HEK293 (cell line): ENCODE results near the gene TSPEAR.

Experiments used
- CTCF ChIA-PET: fragments of 350-600 bp; formaldehyde crosslinking; extraction: SDS; loops from one replicate; lab custom pipeline; 2021; ENCODE audit warnings: antibody characterized with exemption; lab: Yijun Ruan, JAX
- POLR2A ChIA-PET: fragments of 300-600 bp; formaldehyde crosslinking; extraction: SDS; loops from one replicate; lab custom pipeline; 2020; ENCODE audit warnings: antibody characterized with exemption, inconsistent platforms; lab: Yijun Ruan, JAX
- H3K27ac ChIP-seq: fragments of 200-500 bp; sonication (Bioruptor generic); 2 replicates; pipeline ENCODE4 v1.5.1; 2014; ENCODE audit warnings: low read depth, low read length, control low read depth, inconsistent platforms; ENCODE audit errors: extremely low read depth
- H3K36me3 ChIP-seq, 2 experiments: fragments of 200-500 bp in 1 of 2; sonication (Bioruptor generic) in 1 of 2; 1 replicate in 1 of 2; 2 replicates in 1 of 2; pipeline ENCODE4 v1.5.1; 2014 to 2017; ENCODE audit warnings: inconsistent platforms in 2 of 2, low read length in 2 of 2; ENCODE audit not compliant: control insufficient read depth in 2 of 2, insufficient read depth in 1 of 2
- H3K4me1 ChIP-seq: fragments of 200-500 bp; sonication (Bioruptor generic); 2 replicates; pipeline ENCODE4 v1.5.1; 2014; ENCODE audit warnings: mild to moderate bottlenecking, low read length, inconsistent platforms; ENCODE audit not compliant: control insufficient read depth, insufficient read depth
- H3K4me3 ChIP-seq: 2 replicates; pipeline ENCODE4 v1.5.1; 2011; ENCODE audit warnings: low read depth, mild to moderate bottlenecking, control low read depth, low read length, moderate library complexity
- H3K9me3 ChIP-seq: fragments of 200-500 bp; sonication (Bioruptor generic); 2 replicates; pipeline ENCODE4 v1.5.1; 2014; ENCODE audit warnings: low read depth, low read length, inconsistent platforms; ENCODE audit not compliant: control insufficient read depth, insufficient read depth
- KLF1 ChIP-seq: fragments of 450-650 bp; formaldehyde crosslinking; IDR thresholded peaks from 2 replicates; pipeline ENCODE4 v1.5.1; 2016; ENCODE audit warnings: missing biosample characterization, missing genetic modification characterization
- MZF1 ChIP-seq: fragments of 450-650 bp; formaldehyde crosslinking; IDR thresholded peaks from 2 replicates; pipeline ENCODE4 v1.5.1; 2017; ENCODE audit warnings: missing biosample characterization, missing genetic modification characterization, borderline replicate concordance
- SCRT2 ChIP-seq: fragments of 450-650 bp; formaldehyde crosslinking; IDR thresholded peaks from 2 replicates; pipeline ENCODE4 v1.5.1; 2016; ENCODE audit warnings: missing biosample characterization, missing genetic modification characterization
- TCF7L2 ChIP-seq: IDR thresholded peaks from 2 replicates; pipeline ENCODE4 v1.6.1; 2011; ENCODE audit warnings: low read depth, mild to moderate bottlenecking, inconsistent platforms, low read length, moderate library complexity, borderline replicate concordance
- WT1 ChIP-seq: fragments of 450-650 bp; formaldehyde crosslinking; IDR thresholded peaks from 2 replicates; pipeline ENCODE4 v1.5.1; 2016; ENCODE audit warnings: missing biosample characterization, missing genetic modification characterization
- YY2 ChIP-seq: fragments of 450-650 bp; formaldehyde crosslinking; IDR thresholded peaks from 2 replicates; pipeline ENCODE4 v1.5.1; 2016; ENCODE audit warnings: missing biosample characterization, missing genetic modification characterization
- ZFP41 ChIP-seq: fragments of 450-650 bp; formaldehyde crosslinking; IDR thresholded peaks from 2 replicates; pipeline ENCODE4 v1.5.1; 2016; ENCODE audit warnings: missing biosample characterization, missing genetic modification characterization, borderline replicate concordance
- ZNF2 ChIP-seq: fragments of 450-650 bp; formaldehyde crosslinking; IDR thresholded peaks from 2 replicates; pipeline ENCODE4 v1.5.1; 2016; ENCODE audit warnings: missing biosample characterization, missing genetic modification characterization
- ZNF221 ChIP-seq: fragments of 450-650 bp; formaldehyde crosslinking; IDR thresholded peaks from 2 replicates; pipeline ENCODE4 v1.5.1; 2017; ENCODE audit warnings: missing biosample characterization, missing genetic modification characterization, borderline replicate concordance
- ZNF239 ChIP-seq: fragments of 450-650 bp; formaldehyde crosslinking; IDR thresholded peaks from 2 replicates; pipeline ENCODE4 v1.5.1; 2016; ENCODE audit warnings: missing biosample characterization, missing genetic modification characterization
- ZNF280C ChIP-seq: fragments of 450-650 bp; formaldehyde crosslinking; IDR thresholded peaks from 2 replicates; pipeline ENCODE4 v1.5.1; 2016; ENCODE audit warnings: missing biosample characterization, missing genetic modification characterization
- ZNF404 ChIP-seq: fragments of 450-650 bp; formaldehyde crosslinking; IDR thresholded peaks from 2 replicates; pipeline ENCODE4 v1.5.1; 2017; ENCODE audit warnings: missing biosample characterization, missing genetic modification characterization
- ZNF561 ChIP-seq: fragments of 450-650 bp; IDR thresholded peaks from 2 replicates; pipeline ENCODE4 v1.5.1; 2018; ENCODE audit warnings: missing biosample characterization, missing genetic modification characterization, borderline replicate concordance
- ZNF704 ChIP-seq: fragments of 450-650 bp; formaldehyde crosslinking; IDR thresholded peaks from 2 replicates; pipeline ENCODE4 v1.5.1; 2016; ENCODE audit warnings: missing biosample characterization, missing genetic modification characterization
- ZNF791 ChIP-seq: fragments of 450-650 bp; formaldehyde crosslinking; IDR thresholded peaks from 2 replicates; pipeline ENCODE4 v1.5.1; 2016; ENCODE audit warnings: missing biosample characterization, missing genetic modification characterization
- ZNF830 ChIP-seq: fragments of 450-650 bp; IDR thresholded peaks from 2 replicates; pipeline ENCODE4 v1.5.0; 2018; ENCODE audit warnings: missing biosample characterization, missing genetic modification characterization, low read depth, mild to moderate bottlenecking, moderate library complexity
- TF ChIP-seq, protein P1 (sequence below): fragments of 450-650 bp; IDR thresholded peaks from 2 replicates; pipeline ENCODE4 v1.5.1; 2018; ENCODE audit warnings: missing biosample characterization, missing genetic modification characterization
- TF ChIP-seq, protein P2 (sequence below): fragments of 450-650 bp; formaldehyde crosslinking; IDR thresholded peaks from 2 replicates; pipeline ENCODE4 v1.5.1; 2016; ENCODE audit warnings: missing biosample characterization, missing genetic modification characterization
- TF ChIP-seq, protein P3 (sequence below): fragments of 450-650 bp; formaldehyde crosslinking; IDR thresholded peaks from 2 replicates; pipeline ENCODE4 v1.5.1; 2017; ENCODE audit warnings: missing biosample characterization, missing genetic modification characterization
- TF ChIP-seq, protein P4 (sequence below): fragments of 450-650 bp; formaldehyde crosslinking; optimal IDR thresholded peaks from 2 replicates; pipeline ENCODE3; 2016; ENCODE audit warnings: missing biosample characterization, mild to moderate bottlenecking, missing genetic modification characterization

Gene TSPEAR

DNA sequence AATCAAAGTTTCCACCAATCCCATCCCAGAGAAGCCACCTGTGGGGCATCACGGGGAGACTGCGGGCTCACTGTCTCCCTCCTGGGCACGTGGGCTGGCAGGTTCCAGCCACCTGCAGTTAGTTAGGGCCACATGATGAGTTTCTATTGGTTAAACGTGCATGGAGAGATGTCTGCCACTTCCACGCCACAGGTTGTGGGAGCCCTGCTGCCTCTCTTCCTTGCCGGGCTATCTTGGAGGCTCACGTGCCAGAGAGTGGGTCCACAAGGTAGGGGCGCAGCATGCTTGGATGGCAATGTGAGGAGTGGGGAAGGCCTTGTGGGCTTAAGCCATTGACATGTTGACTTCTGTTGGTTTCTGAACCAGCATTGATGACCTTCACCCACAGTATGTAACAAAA lies 107.5 kb downstream of the TSPEAR start (continued):
- TF ChIP-seq, protein P1, sequence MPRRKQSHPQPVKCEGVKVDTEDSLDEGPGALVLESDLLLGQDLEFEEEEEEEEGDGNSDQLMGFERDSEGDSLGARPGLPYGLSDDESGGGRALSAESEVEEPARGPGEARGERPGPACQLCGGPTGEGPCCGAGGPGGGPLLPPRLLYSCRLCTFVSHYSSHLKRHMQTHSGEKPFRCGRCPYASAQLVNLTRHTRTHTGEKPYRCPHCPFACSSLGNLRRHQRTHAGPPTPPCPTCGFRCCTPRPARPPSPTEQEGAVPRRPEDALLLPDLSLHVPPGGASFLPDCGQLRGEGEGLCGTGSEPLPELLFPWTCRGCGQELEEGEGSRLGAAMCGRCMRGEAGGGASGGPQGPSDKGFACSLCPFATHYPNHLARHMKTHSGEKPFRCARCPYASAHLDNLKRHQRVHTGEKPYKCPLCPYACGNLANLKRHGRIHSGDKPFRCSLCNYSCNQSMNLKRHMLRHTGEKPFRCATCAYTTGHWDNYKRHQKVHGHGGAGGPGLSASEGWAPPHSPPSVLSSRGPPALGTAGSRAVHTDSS (tag by site-specific recombination): no peak
- TF ChIP-seq ZNF830 (tag by site-specific recombination): no peak
- no peak for TF ChIP-seq ZNF791 (tag by site-specific recombination)
- TF ChIP-seq ZNF704 (tag by site-specific recombination): no peak

- Histone ChIP-seq H3K4me1 (no peaks in the 10 kb centered on the region), H3K4me3 (no peak overlapping the region), H3K36me3 (no peaks in the 10 kb centered on the region), H3K9me3 (no peaks in the 10 kb centered on the region), H3K27ac (no peak overlapping the region)
- ChIA-PET POLR2A (no interaction called here), CTCF (no interaction called here)
- TF ChIP-seq SCRT2 (tag by site-specific recombination): peak; percentile 76
- TF ChIP-seq KLF1 (tag by site-specific recombination): peak; percentile 77
- TF ChIP-seq ZNF221 (tag by site-specific recombination): no peak
- TF ChIP-seq ZNF239 (tag by site-specific recombination): no peak
Observed at GRCh38 chr21:44603109-44603875, 108.1 kb downstream of the TSPEAR start.

GRCh38 chr21:44602463-44602850 lies 108.9 kb downstream of the TSPEAR start:
- Histone ChIP-seq H3K9me3 (no peaks in the 10 kb centered on the region), H3K4me3 (no peak overlapping the region), H3K36me3 (no peaks in the 10 kb centered on the region), H3K4me1 (no peaks in the 10 kb centered on the region), H3K27ac (no peak overlapping the region)
- TF ChIP-seq MZF1 (tag by site-specific recombination) (no peak), ZNF561 (tag by site-specific recombination) (no peak), TCF7L2 (no peak), WT1 (tag by site-specific recombination) (no peak), ZFP41 (tag by site-specific recombination) (no peak), ZNF280C (no peak), YY2 (no peak), ZNF404 (tag by site-specific recombination) (no peak), ZNF2 (tag by site-specific recombination) (no peak)
- TF ChIP-seq, protein P2, sequence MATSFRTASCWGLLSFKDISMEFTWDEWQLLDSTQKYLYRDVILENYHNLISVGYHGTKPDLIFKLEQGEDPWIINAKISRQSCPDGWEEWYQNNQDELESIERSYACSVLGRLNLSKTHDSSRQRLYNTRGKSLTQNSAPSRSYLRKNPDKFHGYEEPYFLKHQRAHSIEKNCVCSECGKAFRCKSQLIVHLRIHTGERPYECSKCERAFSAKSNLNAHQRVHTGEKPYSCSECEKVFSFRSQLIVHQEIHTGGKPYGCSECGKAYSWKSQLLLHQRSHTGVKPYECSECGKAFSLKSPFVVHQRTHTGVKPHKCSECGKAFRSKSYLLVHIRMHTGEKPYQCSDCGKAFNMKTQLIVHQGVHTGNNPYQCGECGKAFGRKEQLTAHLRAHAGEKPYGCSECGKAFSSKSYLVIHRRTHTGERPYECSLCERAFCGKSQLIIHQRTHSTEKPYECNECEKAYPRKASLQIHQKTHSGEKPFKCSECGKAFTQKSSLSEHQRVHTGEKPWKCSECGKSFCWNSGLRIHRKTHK (tag by site-specific recombination): no peak
- TF ChIP-seq, protein P3, sequence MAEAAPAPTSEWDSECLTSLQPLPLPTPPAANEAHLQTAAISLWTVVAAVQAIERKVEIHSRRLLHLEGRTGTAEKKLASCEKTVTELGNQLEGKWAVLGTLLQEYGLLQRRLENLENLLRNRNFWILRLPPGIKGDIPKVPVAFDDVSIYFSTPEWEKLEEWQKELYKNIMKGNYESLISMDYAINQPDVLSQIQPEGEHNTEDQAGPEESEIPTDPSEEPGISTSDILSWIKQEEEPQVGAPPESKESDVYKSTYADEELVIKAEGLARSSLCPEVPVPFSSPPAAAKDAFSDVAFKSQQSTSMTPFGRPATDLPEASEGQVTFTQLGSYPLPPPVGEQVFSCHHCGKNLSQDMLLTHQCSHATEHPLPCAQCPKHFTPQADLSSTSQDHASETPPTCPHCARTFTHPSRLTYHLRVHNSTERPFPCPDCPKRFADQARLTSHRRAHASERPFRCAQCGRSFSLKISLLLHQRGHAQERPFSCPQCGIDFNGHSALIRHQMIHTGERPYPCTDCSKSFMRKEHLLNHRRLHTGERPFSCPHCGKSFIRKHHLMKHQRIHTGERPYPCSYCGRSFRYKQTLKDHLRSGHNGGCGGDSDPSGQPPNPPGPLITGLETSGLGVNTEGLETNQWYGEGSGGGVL (tag by site-specific recombination): no peak
- TF ChIP-seq, protein P4, sequence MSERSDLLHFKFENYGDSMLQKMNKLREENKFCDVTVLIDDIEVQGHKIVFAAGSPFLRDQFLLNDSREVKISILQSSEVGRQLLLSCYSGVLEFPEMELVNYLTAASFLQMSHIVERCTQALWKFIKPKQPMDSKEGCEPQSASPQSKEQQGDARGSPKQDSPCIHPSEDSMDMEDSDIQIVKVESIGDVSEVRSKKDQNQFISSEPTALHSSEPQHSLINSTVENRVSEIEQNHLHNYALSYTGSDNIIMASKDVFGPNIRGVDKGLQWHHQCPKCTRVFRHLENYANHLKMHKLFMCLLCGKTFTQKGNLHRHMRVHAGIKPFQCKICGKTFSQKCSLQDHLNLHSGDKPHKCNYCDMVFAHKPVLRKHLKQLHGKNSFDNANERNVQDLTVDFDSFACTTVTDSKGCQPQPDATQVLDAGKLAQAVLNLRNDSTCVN (tag by site-specific recombination): no peak
- CTCF ChIA-PET: no interaction called here
- POLR2A ChIA-PET: no interaction called here
